IMR-90 (cell line): ENCODE results near the gene SPACA7. TPM values are rescaled to one million over a fixed set of nuclear protein-coding genes. Genes with fewer than 3 reads are reported as not detected.

Experiments
- ATAC-seq: fragments of 200-7000 bp; cut with Tn5 transposase; 2 replicates; pipeline ENCODE4 v1.9.1; 2020; ENCODE audit warnings: low read depth, mild to moderate bottlenecking, moderate library complexity
- BruUV-seq: library from RNA; stranded (reverse); fragments of 400-500 nt; replicated peaks from 2 replicates; lab custom pipeline; 2021; lab: Mats Ljungman, UMichigan
- CTCF ChIA-PET: fragments of 300-600 bp; formaldehyde crosslinking; extraction: SDS; loops from one replicate; lab custom pipeline; 2021; ENCODE audit warnings: antibody characterized with exemption; lab: Yijun Ruan, JAX
- POLR2A ChIA-PET: fragments of 300-600 bp; sonication (Branson Sonifier 250); formaldehyde crosslinking; loops from one replicate; lab custom pipeline; 2022; ENCODE audit warnings: antibody characterized with exemption; ENCODE audit not compliant: unreplicated experiment; lab: Charles Lee
- DNase-seq: peaks from one replicate; pipeline ENCODE4 v3.0.0; 2013
- H2AFZ ChIP-seq: replicated peaks from 2 replicates; pipeline ENCODE3; 2013; ENCODE audit warnings: low read length, mild to moderate bottlenecking; ENCODE audit not compliant: poor library complexity
- H2AK5ac ChIP-seq: 2 replicates; pipeline ENCODE4 v1.6.1; 2013; ENCODE audit warnings: low read depth, low read length, inconsistent platforms
- H2AK9ac ChIP-seq: replicated peaks from 2 replicates; pipeline ENCODE3; 2013; ENCODE audit warnings: mild to moderate bottlenecking, low read depth, low read length, moderate library complexity; ENCODE audit not compliant: poor library complexity
- H2BK120ac ChIP-seq: 2 replicates; pipeline ENCODE4 v1.6.1; 2013; ENCODE audit warnings: low read depth, low read length, inconsistent platforms
- H2BK15ac ChIP-seq: 3 replicates; pipeline ENCODE4 v1.6.1; 2013; ENCODE audit warnings: low read depth, low read length, inconsistent platforms
- H2BK20ac ChIP-seq: 2 replicates; pipeline ENCODE4 v1.6.1; 2013; ENCODE audit warnings: low read depth, mild to moderate bottlenecking, inconsistent platforms, low read length, moderate library complexity
- H2BK5ac ChIP-seq: 2 replicates; pipeline ENCODE4 v1.6.1; 2013; ENCODE audit warnings: mild to moderate bottlenecking, low read depth, low read length, inconsistent platforms; ENCODE audit not compliant: poor library complexity, severe bottlenecking
- H3K14ac ChIP-seq: replicated peaks from 2 replicates; pipeline ENCODE4 v1.6.1; 2013; ENCODE audit warnings: low read depth, low read length, inconsistent platforms
- H3K18ac ChIP-seq: 2 replicates; pipeline ENCODE4 v1.6.1; 2013; ENCODE audit warnings: low read depth, low read length, control low read depth
- H3K23ac ChIP-seq: 2 replicates; pipeline ENCODE4 v1.6.1; 2013; ENCODE audit warnings: low read depth, low read length, inconsistent platforms
- H3K27ac ChIP-seq: 2 replicates; pipeline ENCODE4 v1.5.1; 2013; ENCODE audit warnings: mild to moderate bottlenecking, control low read depth, low read length; ENCODE audit not compliant: insufficient read depth
- H3K27me3 ChIP-seq: 2 replicates; pipeline ENCODE4 v1.6.1; 2013; ENCODE audit warnings: low read length; ENCODE audit not compliant: control insufficient read depth, insufficient read depth
- H3K36me3 ChIP-seq: 2 replicates; pipeline ENCODE4 v1.6.1; 2013; ENCODE audit warnings: low read length, mixed read lengths; ENCODE audit not compliant: control insufficient read depth, insufficient read depth
- H3K4ac ChIP-seq: 2 replicates; pipeline ENCODE4 v1.6.1; 2013; ENCODE audit warnings: low read depth, low read length, inconsistent platforms
- H3K4me1 ChIP-seq: 2 replicates; pipeline ENCODE4 v1.6.1; 2013; ENCODE audit warnings: low read length, mixed read lengths; ENCODE audit not compliant: control insufficient read depth, insufficient read depth
- H3K4me2 ChIP-seq: 2 replicates; pipeline ENCODE4 v1.6.1; 2013; ENCODE audit warnings: low read depth, mild to moderate bottlenecking, control low read depth, low read length, moderate library complexity
- H3K4me3 ChIP-seq: 2 replicates; pipeline ENCODE4 v1.5.1; 2013; ENCODE audit warnings: low read depth, mild to moderate bottlenecking, control low read depth, low read length, moderate library complexity; ENCODE audit not compliant: insufficient read depth
- H3K56ac ChIP-seq: 2 replicates; pipeline ENCODE4 v1.6.1; 2013; ENCODE audit warnings: low read length, inconsistent platforms; ENCODE audit not compliant: insufficient read depth; ENCODE audit errors: extremely low read depth
- H3K79me1 ChIP-seq, 2 experiments: 2 replicates each; pipeline ENCODE4 v1.6.1; 2013; ENCODE audit warnings: low read length in 2 of 2, inconsistent platforms in 1 of 2, low read depth in 1 of 2
- H3K9ac ChIP-seq: 2 replicates; pipeline ENCODE4 v1.6.1; 2013; ENCODE audit warnings: low read depth, low read length, control low read depth
- H3K9me1 ChIP-seq: 2 replicates; pipeline ENCODE4 v1.6.1; 2013; ENCODE audit warnings: low read length, inconsistent platforms; ENCODE audit not compliant: insufficient read depth
- H3K9me3 ChIP-seq: 2 replicates; pipeline ENCODE4 v1.6.1; 2013; ENCODE audit warnings: low read length; ENCODE audit not compliant: control insufficient read depth, insufficient read depth
- H4K20me1 ChIP-seq: 2 replicates; pipeline ENCODE4 v1.6.1; 2013; ENCODE audit warnings: low read length, inconsistent platforms; ENCODE audit not compliant: insufficient read depth
- H4K5ac ChIP-seq: 2 replicates; pipeline ENCODE4 v1.6.1; 2013; ENCODE audit warnings: mild to moderate bottlenecking, low read depth, low read length, control low read depth
- H4K8ac ChIP-seq, 2 experiments: 2 replicates each; pipeline ENCODE4 v1.6.1; 2013; ENCODE audit warnings: low read depth in 2 of 2, low read length in 2 of 2, control low read depth in 1 of 2, inconsistent platforms in 1 of 2
- H4K91ac ChIP-seq: 2 replicates; pipeline ENCODE4 v1.6.1; 2013; ENCODE audit warnings: low read depth, low read length, inconsistent platforms; ENCODE audit not compliant: insufficient read depth
- BHLHE40 ChIP-seq: fragments of 150-350 bp; IDR thresholded peaks from 2 replicates; pipeline ENCODE4 v1.6.1; 2016; ENCODE audit warnings: mild to moderate bottlenecking, low read depth, low read length
- CEBPB ChIP-seq: IDR thresholded peaks from 2 replicates; pipeline ENCODE4 v1.6.1; 2012; ENCODE audit warnings: low read depth, low read length, improper control_type of control experiment
- CHD1 ChIP-seq: IDR thresholded peaks from 2 replicates; pipeline ENCODE4 v1.6.1; 2012; ENCODE audit warnings: low read depth, low read length, improper control_type of control experiment
- FOS ChIP-seq: fragments of 150-350 bp; IDR thresholded peaks from 2 replicates; pipeline ENCODE4 v1.6.1; 2016; ENCODE audit warnings: low read depth, low read length
- MAFK ChIP-seq: IDR thresholded peaks from 2 replicates; pipeline ENCODE4 v1.6.1; 2012; ENCODE audit warnings: low read depth, low read length, improper control_type of control experiment
- MAZ ChIP-seq: IDR thresholded peaks from 2 replicates; pipeline ENCODE4 v1.6.1; 2012; ENCODE audit warnings: low read depth, mild to moderate bottlenecking, low read length, improper control_type of control experiment, moderate library complexity, borderline replicate concordance
- MXI1 ChIP-seq: IDR thresholded peaks from 2 replicates; pipeline ENCODE4 v1.6.1; 2012; ENCODE audit warnings: low read depth, mild to moderate bottlenecking, low read length, moderate library complexity, borderline replicate concordance
- NFE2L2 ChIP-seq: fragments of 150-350 bp; IDR thresholded peaks from 2 replicates; pipeline ENCODE4 v1.6.1; 2016; ENCODE audit warnings: low read depth, mild to moderate bottlenecking, low read length
- POLR2A ChIP-seq: IDR thresholded peaks from 2 replicates; pipeline ENCODE4 v1.6.1; 2012; ENCODE audit warnings: mild to moderate bottlenecking, low read depth, low read length
- RAD21 ChIP-seq: IDR thresholded peaks from 2 replicates; pipeline ENCODE4 v1.6.1; 2012; ENCODE audit warnings: low read length, improper control_type of control experiment
- RCOR1 ChIP-seq: IDR thresholded peaks from 2 replicates; pipeline ENCODE4 v1.6.1; 2012; ENCODE audit warnings: mild to moderate bottlenecking, low read length, improper control_type of control experiment; ENCODE audit not compliant: insufficient replicate concordance
- RFX5 ChIP-seq: IDR thresholded peaks from 2 replicates; pipeline ENCODE4 v1.8.0; 2012; ENCODE audit warnings: low read depth, mild to moderate bottlenecking, low read length, moderate library complexity
- SMC3 ChIP-seq: fragments of 150-350 bp; IDR thresholded peaks from 2 replicates; pipeline ENCODE4 v1.6.1; 2016; ENCODE audit warnings: low read depth, mild to moderate bottlenecking, antibody characterized with exemption, low read length, moderate library complexity
- WGBS, 2 experiments: methylation state at CpG; one replicate each; pipeline versions ENCODE4 v1.1.5 to v1.1.7; 2013; ENCODE audit warnings: missing lambda C conversion rate in 2 of 2; ENCODE audit not compliant: insufficient read length in 1 of 2; ENCODE audit errors: extremely low coverage in 2 of 2; 5-methylcytosine and 5-hydroxymethylcytosine counted together
- dilution Hi-C: fragments of 300-500 bp; cut with HindIII; formaldehyde crosslinking; loops from one replicate; pipeline ENCODE4 v1.14.3; 2018; ENCODE audit warnings: low sequenced_read_pairs; ENCODE audit not compliant: unreplicated experiment
- in situ Hi-C: fragments of 300-500 bp; cut with MboI; formaldehyde crosslinking; loops from 3 replicates; pipeline ENCODE4 v1.14.3; 2019; ENCODE audit warnings: low sequenced_read_pairs, inconsistent platforms, mixed read lengths
- intact Hi-C: fragments of 100-400 bp; cut with micrococcal nuclease; formaldehyde crosslinking; loops from 2 replicates; pipeline ENCODE4 v1.10.0; 2022
- polyA plus RNA-seq, 3 experiments: library from polyadenylated mRNA; depleted of rRNA; stranded (reverse); fragments of >200 nt; gene quantifications; 2 replicates each; pipeline ENCODE4 v1.2.3, GENCODE V29; 2012; ENCODE audit warnings: low replicate concordance in 1 of 3
- total RNA-seq: library from RNA; depleted of rRNA; stranded (reverse); fragments of >200 nt; gene quantifications from 2 replicates; pipeline ENCODE4 v1.2.3, GENCODE V29; 2012
- TF ChIP-seq, protein P1 (sequence below): conservative IDR thresholded peaks from 2 replicates; pipeline ENCODE4 v1.5.1; 2012; ENCODE audit warnings: mild to moderate bottlenecking, low read depth, low read length, improper control_type of control experiment
- TF ChIP-seq, protein P2 (sequence below): fragments of 150-350 bp; IDR thresholded peaks from 2 replicates; pipeline ENCODE4 v1.6.1; 2016; ENCODE audit warnings: low read depth, mild to moderate bottlenecking, low read length, moderate library complexity, borderline replicate concordance
- TF ChIP-seq, protein P3 (sequence below): fragments of 150-350 bp; IDR thresholded peaks from 2 replicates; pipeline ENCODE4 v1.6.1; 2017; ENCODE audit warnings: mild to moderate bottlenecking, antibody characterized with exemption, low read length, low read depth

The SPACA7 gene
- total and polyA plus RNA-seq, 2 of the 4 experiments (the other 2 are of a cell fraction) = not detected

DNA sequence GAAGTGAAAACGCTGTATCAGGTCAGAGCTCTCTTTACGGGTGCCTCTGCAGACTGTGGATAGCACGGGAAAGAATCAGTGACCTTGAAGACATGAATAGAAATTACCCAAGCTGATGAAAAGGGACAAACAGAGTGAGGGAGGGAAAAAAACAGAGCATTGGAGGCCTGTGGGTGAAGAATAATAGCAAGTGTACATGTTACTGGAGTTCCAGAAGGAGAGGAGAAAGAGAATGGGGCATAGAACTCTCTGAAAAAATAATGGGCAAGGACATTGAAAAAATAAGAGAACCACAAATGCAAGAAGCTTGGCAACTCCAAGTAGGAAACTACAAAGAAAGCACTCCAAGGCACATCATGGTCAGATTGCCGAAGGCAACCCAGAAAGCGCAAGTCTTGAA lies 86.3 kb downstream of the SPACA7 start:
- in situ Hi-C loops = no loop called here
- H2BK20ac ChIP-seq = no peak overlapping the region
- dilution Hi-C loops = no loop called here
- no peak overlapping the region for H4K5ac ChIP-seq
- no peak overlapping the region for H3K18ac ChIP-seq
- H3K36me3 ChIP-seq = no peaks in the 10 kb centered on the region
- no peak overlapping the region for H3K56ac ChIP-seq
- no peak overlapping the region for H2AK5ac ChIP-seq
- H2AFZ ChIP-seq = no peak overlapping the region
- H2BK5ac ChIP-seq = no peak overlapping the region
- TF ChIP-seq BHLHE40 (no peak), MAFK (no peak), CHD1 (no peak), MAZ (no peak), RFX5 (no peak), MXI1 (no peak), SMC3 (no peak), NFE2L2 (no peak), RAD21 (no peak), CEBPB (no peak), POLR2A (no peak), RCOR1 (no peak), FOS (no peak)
- TF ChIP-seq, protein P1, sequence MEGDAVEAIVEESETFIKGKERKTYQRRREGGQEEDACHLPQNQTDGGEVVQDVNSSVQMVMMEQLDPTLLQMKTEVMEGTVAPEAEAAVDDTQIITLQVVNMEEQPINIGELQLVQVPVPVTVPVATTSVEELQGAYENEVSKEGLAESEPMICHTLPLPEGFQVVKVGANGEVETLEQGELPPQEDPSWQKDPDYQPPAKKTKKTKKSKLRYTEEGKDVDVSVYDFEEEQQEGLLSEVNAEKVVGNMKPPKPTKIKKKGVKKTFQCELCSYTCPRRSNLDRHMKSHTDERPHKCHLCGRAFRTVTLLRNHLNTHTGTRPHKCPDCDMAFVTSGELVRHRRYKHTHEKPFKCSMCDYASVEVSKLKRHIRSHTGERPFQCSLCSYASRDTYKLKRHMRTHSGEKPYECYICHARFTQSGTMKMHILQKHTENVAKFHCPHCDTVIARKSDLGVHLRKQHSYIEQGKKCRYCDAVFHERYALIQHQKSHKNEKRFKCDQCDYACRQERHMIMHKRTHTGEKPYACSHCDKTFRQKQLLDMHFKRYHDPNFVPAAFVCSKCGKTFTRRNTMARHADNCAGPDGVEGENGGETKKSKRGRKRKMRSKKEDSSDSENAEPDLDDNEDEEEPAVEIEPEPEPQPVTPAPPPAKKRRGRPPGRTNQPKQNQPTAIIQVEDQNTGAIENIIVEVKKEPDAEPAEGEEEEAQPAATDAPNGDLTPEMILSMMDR = no peak
- TF ChIP-seq, protein P2, sequence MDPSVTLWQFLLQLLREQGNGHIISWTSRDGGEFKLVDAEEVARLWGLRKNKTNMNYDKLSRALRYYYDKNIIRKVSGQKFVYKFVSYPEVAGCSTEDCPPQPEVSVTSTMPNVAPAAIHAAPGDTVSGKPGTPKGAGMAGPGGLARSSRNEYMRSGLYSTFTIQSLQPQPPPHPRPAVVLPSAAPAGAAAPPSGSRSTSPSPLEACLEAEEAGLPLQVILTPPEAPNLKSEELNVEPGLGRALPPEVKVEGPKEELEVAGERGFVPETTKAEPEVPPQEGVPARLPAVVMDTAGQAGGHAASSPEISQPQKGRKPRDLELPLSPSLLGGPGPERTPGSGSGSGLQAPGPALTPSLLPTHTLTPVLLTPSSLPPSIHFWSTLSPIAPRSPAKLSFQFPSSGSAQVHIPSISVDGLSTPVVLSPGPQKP = no peak
- TF ChIP-seq, protein P3, sequence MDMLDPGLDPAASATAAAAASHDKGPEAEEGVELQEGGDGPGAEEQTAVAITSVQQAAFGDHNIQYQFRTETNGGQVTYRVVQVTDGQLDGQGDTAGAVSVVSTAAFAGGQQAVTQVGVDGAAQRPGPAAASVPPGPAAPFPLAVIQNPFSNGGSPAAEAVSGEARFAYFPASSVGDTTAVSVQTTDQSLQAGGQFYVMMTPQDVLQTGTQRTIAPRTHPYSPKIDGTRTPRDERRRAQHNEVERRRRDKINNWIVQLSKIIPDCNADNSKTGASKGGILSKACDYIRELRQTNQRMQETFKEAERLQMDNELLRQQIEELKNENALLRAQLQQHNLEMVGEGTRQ = no peak
- no peaks in the 10 kb centered on the region for H3K4me1 ChIP-seq
- no peak overlapping the region for H3K4ac ChIP-seq
- H3K4me3 ChIP-seq = no peak overlapping the region
- H3K9me1 ChIP-seq = no peaks in the 10 kb centered on the region
- no peak overlapping the region for H2AK9ac ChIP-seq
- H3K9ac ChIP-seq = no peak overlapping the region
- no peaks in the 10 kb centered on the region for H3K27me3 ChIP-seq
- no peaks in the 10 kb centered on the region for H3K9me3 ChIP-seq
- ChIA-PET CTCF (no interaction called here), POLR2A (no interaction called here)
- H3K23ac ChIP-seq = no peak overlapping the region
- DNase-seq (no peak), ATAC-seq (no peak)
- no peak overlapping the region for H3K14ac ChIP-seq
- intact Hi-C loops = no loop called here
- no peak overlapping the region for H3K27ac ChIP-seq
- 100% methylated on average over 1 of the region's 5 CpGs; no CpG with 5 or more reads in 1 of the 2 experiments for WGBS, 2 experiments
- no peak overlapping the region for H2BK15ac ChIP-seq
- no peaks in the 10 kb centered on the region for H3K79me1 ChIP-seq
- no peaks in the 10 kb centered on the region for H4K20me1 ChIP-seq
- H2BK120ac ChIP-seq = no peak overlapping the region
- no peak overlapping the region for H3K4me2 ChIP-seq
- BruUV-seq = no TSS peak
- no peak overlapping the region for H4K91ac ChIP-seq
- H4K8ac ChIP-seq = no peak overlapping the region
